MM.1S (cell line): ENCODE results near the gene TMEM270.

Source experiments
- EZH2 ChIP-seq: fragments of 300-600 bp; sonication (generic); optimal IDR thresholded peaks from 2 replicates; pipeline ENCODE3; 2017; ENCODE audit warnings: low read depth, mild to moderate bottlenecking, antibody characterized with exemption, low read length, mixed read lengths
- EZH2phosphoT487 ChIP-seq: fragments of 300-600 bp; sonication (generic); IDR thresholded peaks from 2 replicates; pipeline ENCODE4 v1.6.1; 2018; ENCODE audit warnings: antibody characterized with exemption, low read length
- TF ChIP-seq, protein P1 (sequence below): fragments of 300-600 bp; sonication (generic); IDR thresholded peaks from 2 replicates; pipeline ENCODE4 v1.5.1; 2016; ENCODE audit warnings: antibody characterized with exemption, low read length, mixed read lengths

DNA sequence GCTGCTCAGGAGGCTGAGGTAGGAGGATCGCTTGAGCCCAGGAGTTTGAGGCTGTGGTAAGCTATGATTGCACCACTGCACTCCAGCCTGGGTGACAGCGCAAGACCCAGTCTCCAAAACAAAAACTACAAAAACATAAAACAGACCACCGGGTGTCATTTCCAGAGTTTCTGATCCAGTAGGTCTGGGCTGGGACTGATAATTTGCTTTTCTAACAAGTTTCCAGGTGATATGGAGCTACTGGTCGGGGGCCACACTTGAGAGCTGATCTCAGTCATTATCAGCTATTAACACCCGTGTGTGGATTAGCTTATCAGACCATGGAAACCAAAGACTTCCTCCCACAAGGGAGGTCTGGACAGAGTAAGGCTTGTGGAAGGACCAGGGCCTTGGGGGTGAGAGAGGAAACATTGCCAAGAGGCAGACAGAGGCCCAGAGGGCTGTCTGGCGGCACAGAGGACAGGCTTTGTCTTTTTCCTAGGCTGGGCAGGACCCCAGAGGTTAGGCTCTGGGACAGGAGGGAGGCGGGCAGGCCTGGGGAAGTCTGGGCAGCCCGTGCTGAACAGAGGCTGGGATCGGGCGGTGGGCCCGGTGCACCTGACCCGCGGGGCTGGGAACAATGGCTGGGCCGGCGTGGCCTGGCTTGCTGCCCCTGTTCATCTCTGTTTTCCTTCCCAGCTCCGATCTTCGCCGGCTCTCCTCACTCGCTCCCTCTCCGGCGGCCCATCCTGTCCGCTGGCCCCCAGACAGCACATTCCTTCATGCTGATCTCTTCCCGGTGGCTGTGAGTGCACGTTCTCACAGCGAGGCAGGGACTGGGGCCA, 25.2 kb downstream of the TMEM270 start:
- TF ChIP-seq, protein P1, sequence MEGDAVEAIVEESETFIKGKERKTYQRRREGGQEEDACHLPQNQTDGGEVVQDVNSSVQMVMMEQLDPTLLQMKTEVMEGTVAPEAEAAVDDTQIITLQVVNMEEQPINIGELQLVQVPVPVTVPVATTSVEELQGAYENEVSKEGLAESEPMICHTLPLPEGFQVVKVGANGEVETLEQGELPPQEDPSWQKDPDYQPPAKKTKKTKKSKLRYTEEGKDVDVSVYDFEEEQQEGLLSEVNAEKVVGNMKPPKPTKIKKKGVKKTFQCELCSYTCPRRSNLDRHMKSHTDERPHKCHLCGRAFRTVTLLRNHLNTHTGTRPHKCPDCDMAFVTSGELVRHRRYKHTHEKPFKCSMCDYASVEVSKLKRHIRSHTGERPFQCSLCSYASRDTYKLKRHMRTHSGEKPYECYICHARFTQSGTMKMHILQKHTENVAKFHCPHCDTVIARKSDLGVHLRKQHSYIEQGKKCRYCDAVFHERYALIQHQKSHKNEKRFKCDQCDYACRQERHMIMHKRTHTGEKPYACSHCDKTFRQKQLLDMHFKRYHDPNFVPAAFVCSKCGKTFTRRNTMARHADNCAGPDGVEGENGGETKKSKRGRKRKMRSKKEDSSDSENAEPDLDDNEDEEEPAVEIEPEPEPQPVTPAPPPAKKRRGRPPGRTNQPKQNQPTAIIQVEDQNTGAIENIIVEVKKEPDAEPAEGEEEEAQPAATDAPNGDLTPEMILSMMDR = no peak
- TF ChIP-seq EZH2 = no peak
- TF ChIP-seq EZH2phosphoT487 = no peak
